Ascending aorta (tissue), 2 donors: ENCODE measurements around the gene TLR5. TPM values are rescaled to one million over a fixed set of nuclear protein-coding genes. Genes with fewer than 3 reads are reported as not detected.

Experiments used
- DNase-seq, 2 donors: peaks; one replicate each; pipeline ENCODE4 v3.0.0-alpha.2; 2019; ENCODE audit warnings: low spot score in 2 of 2
- H3K27ac ChIP-seq, 2 donors: fragments of 200-600 bp; sonication (generic); one replicate each; pipeline ENCODE4 v1.5.1; 2016 to 2017; ENCODE audit warnings: mild to moderate bottlenecking in 1 of 2
- H3K27me3 ChIP-seq: fragments of 200-600 bp; sonication (generic); one replicate; pipeline ENCODE4 v1.5.1; 2017
- H3K36me3 ChIP-seq, 2 donors: fragments of 200-600 bp; sonication (generic); one replicate each; pipeline ENCODE4 v1.5.1; 2016
- H3K4me1 ChIP-seq, 2 donors: fragments of 200-600 bp; sonication (generic); one replicate each; pipeline ENCODE4 v1.5.1; 2016 to 2017; ENCODE audit warnings: mild to moderate bottlenecking in 1 of 2
- H3K4me3 ChIP-seq, 2 donors: fragments of 200-600 bp; sonication (generic); one replicate each; pipeline ENCODE4 v1.5.1; 2016 to 2017; ENCODE audit warnings: mild to moderate bottlenecking in 1 of 2
- H3K9me3 ChIP-seq, 2 donors: fragments of 200-600 bp; sonication (generic); one replicate each; pipeline ENCODE4 v1.5.1; 2016
- CTCF ChIP-seq, 3 experiments: fragments of 200-600 bp in 2 of 3; fragments of 450-650 bp in 1 of 3; sonication (generic) in 2 of 3; IDR thresholded peaks; one replicate each; pipeline ENCODE4 v1.5.1; 2016 to 2019; ENCODE audit warnings: antibody characterized with exemption in 3 of 3, mild to moderate bottlenecking in 1 of 3, moderate library complexity in 1 of 3
- intact Hi-C: fragments of 100-400 bp; cut with DNase I; formaldehyde crosslinking; loops from one replicate; pipeline ENCODE4 v1.15.1; 2023
- total RNA-seq: library from RNA; depleted of rRNA; stranded (reverse); fragments of >200 nt; gene quantifications from one replicate; pipeline ENCODE4 v1.1.0, GENCODE V29; 2016

The TLR5 gene
- total RNA-seq, 1 donor from 2014 or later, result 3.9 TPM

DNA sequence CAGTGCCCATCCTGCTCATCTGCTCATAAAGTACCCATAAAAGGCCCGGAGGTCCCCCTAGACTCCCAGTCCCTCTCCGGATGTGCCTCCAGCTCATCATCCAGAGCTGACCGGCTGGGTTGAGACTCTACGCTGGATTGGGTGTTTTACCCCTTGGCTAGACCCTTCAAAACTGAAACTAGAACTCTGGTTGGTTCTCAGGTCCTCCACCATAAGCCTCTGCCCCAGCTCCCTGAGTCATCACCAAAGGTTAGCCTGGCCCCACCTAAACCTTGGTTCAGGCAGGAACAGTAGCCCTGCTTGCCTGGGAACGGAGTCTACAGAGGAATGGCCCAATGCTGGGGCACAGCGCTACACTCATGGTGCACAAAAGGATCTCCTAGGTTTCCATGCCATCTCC is 75.1 kb downstream of the TLR5 start:
- Histone ChIP-seq H3K4me1 (no peaks in the 10 kb centered on the region), H3K4me3 (no peak overlapping the region), H3K27ac (no peak overlapping the region), H3K27me3 (no peaks in the 10 kb centered on the region), H3K9me3 (no peaks in the 10 kb centered on the region), H3K36me3 (no peaks in the 10 kb centered on the region)
- no peak for TF ChIP-seq CTCF (IDR thresholded peaks at IDR 0.05)
- DNase-seq, result no peak
- intact Hi-C loops, result no loop called here

GRCh38 chr1:223066415-223066814 is 76.6 kb downstream of the TLR5 start:
- Histone ChIP-seq H3K27ac (no peak overlapping the region), H3K9me3 (no peaks in the 10 kb centered on the region), H3K27me3 (no peaks in the 10 kb centered on the region), H3K4me1 (no peaks in the 10 kb centered on the region), H3K36me3 (no peaks in the 10 kb centered on the region), H3K4me3 (no peak overlapping the region)
- no peak for DNase-seq
- no peak for TF ChIP-seq CTCF (IDR thresholded peaks at IDR 0.05)
- intact Hi-C loops, result no loop called here

GRCh38 chr1:223062177-223062576 is 80.9 kb downstream of the TLR5 start:
- no peaks in the 10 kb centered on the region for H3K4me1 ChIP-seq
- TF ChIP-seq CTCF (IDR thresholded peaks at IDR 0.05), result no peak
- no peaks in the 10 kb centered on the region for H3K9me3 ChIP-seq
- DNase-seq, result no peak
- intact Hi-C loops, result no loop called here
- no peak overlapping the region for H3K27ac ChIP-seq
- H3K36me3 ChIP-seq, result no peaks in the 10 kb centered on the region
- H3K27me3 ChIP-seq, result no peaks in the 10 kb centered on the region
- no peak overlapping the region for H3K4me3 ChIP-seq

GRCh38 chr1:223059526-223059925 is 83.5 kb downstream of the TLR5 start:
- no peak overlapping the region for H3K27ac ChIP-seq
- no peaks in the 10 kb centered on the region for H3K9me3 ChIP-seq
- no peak overlapping the region for H3K4me3 ChIP-seq
- no peak for DNase-seq
- no peaks in the 10 kb centered on the region for H3K27me3 ChIP-seq
- intact Hi-C loops, result no loop called here
- no peak for TF ChIP-seq CTCF (IDR thresholded peaks at IDR 0.05)
- no peaks in the 10 kb centered on the region for H3K36me3 ChIP-seq
- no peaks in the 10 kb centered on the region for H3K4me1 ChIP-seq

Other genes starting within 250 kb of the TLR5 start
- not detected for gene SUSD4, start 220.9 kb upstream of the TLR5 start, total RNA-seq